Astrocyte of the spinal cord (primary cell): ENCODE data around the gene CXCL12.

Source experiments
- DNase-seq: peaks from one replicate; pipeline ENCODE4 v3.0.0; 2011; ENCODE audit warnings: low read depth, low spot score
- H3K4me3 ChIP-seq: 2 replicates; pipeline ENCODE4 v1.5.1; 2011; ENCODE audit warnings: low read depth, mild to moderate bottlenecking, low read length, moderate library complexity
- in situ Hi-C: cut with HindIII; loops from 2 replicates; pipeline ENCODE4 v1.10.0; 2017; ENCODE audit warnings: low sequenced_read_pairs
- TF ChIP-seq, protein P1 (sequence below): IDR thresholded peaks from 2 replicates; pipeline ENCODE4 v1.5.1; 2012; ENCODE audit warnings: low read depth, mild to moderate bottlenecking, low read length, inconsistent platforms

Gene CXCL12

DNA sequence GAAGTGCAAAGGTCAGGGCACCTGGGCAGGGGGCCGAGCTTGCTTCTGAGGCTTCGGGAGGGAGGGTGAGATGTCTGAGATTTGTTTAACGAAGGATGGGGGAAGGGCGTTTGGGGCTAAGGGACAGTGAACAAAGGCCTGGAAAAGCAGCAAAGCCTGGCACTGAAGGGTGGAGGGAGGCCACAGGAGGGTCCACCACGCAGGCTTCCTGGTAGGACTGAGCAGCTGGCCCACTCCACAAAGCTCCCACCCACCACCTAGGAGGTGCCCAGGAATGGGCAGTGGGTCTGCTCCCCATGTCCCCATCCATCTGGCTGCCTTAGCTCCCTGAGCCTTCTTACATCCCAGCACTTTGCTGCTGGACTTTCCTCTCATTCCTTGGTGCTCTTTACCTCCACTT lies 39.4 kb upstream of the CXCL12 start:
- no peak for DNase-seq
- in situ Hi-C loops = no loop called here
- no peak overlapping the region for H3K4me3 ChIP-seq
- TF ChIP-seq, protein P1, sequence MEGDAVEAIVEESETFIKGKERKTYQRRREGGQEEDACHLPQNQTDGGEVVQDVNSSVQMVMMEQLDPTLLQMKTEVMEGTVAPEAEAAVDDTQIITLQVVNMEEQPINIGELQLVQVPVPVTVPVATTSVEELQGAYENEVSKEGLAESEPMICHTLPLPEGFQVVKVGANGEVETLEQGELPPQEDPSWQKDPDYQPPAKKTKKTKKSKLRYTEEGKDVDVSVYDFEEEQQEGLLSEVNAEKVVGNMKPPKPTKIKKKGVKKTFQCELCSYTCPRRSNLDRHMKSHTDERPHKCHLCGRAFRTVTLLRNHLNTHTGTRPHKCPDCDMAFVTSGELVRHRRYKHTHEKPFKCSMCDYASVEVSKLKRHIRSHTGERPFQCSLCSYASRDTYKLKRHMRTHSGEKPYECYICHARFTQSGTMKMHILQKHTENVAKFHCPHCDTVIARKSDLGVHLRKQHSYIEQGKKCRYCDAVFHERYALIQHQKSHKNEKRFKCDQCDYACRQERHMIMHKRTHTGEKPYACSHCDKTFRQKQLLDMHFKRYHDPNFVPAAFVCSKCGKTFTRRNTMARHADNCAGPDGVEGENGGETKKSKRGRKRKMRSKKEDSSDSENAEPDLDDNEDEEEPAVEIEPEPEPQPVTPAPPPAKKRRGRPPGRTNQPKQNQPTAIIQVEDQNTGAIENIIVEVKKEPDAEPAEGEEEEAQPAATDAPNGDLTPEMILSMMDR = no peak

DNA sequence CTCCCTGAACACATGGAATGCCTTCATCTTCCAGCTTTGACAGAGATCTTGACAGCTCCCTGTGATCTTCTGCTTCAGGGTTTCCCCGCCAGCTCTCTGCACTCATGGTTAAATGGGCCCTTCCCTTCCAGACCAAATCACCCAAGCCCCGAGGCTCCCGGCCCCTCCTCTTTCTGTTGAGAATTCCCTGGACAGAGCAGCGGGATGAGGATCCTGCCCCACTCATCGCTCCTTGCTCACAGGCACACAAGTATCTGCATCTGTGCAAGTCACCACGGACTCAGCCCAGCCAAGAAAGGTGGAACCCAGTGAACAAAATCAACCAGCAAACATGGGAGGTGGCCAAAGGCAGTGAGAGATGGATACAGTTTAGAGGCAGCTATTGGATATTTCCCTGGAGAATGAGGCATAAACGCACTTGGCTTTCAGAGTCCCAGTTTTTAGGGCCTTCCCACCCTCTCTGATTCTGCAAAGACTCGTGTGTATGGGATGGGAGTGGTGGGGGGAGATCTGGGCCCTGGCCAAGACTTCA lies 37.7 kb upstream of the CXCL12 start:
- TF ChIP-seq, protein P1 = no peak
- H3K4me3 ChIP-seq = no peak overlapping the region
- in situ Hi-C loops = no loop called here
- DNase-seq = no peak

DNA sequence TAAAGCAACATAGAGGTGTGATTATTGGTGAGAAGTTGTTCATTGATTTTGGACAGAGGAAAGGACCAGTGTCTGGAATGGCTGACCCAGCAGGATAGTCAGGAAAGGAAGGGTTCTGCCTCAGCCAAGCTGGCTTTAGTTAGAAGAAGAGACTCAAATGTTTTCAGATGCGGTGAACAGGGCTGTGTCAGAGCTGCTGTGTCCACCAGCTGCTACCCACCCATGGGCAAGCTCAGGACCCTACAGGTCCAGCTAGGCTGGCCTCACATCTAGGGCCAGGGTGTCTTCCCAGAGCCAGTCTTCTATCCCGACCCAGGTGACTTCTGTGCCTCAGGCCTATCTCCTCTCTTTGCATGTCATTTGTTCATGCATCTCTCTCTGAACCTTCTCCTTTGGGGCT lies 37.3 kb upstream of the CXCL12 start:
- TF ChIP-seq, protein P1 = no peak
- no peak for DNase-seq
- in situ Hi-C loops = no loop called here
- H3K4me3 ChIP-seq = no peak overlapping the region

DNA sequence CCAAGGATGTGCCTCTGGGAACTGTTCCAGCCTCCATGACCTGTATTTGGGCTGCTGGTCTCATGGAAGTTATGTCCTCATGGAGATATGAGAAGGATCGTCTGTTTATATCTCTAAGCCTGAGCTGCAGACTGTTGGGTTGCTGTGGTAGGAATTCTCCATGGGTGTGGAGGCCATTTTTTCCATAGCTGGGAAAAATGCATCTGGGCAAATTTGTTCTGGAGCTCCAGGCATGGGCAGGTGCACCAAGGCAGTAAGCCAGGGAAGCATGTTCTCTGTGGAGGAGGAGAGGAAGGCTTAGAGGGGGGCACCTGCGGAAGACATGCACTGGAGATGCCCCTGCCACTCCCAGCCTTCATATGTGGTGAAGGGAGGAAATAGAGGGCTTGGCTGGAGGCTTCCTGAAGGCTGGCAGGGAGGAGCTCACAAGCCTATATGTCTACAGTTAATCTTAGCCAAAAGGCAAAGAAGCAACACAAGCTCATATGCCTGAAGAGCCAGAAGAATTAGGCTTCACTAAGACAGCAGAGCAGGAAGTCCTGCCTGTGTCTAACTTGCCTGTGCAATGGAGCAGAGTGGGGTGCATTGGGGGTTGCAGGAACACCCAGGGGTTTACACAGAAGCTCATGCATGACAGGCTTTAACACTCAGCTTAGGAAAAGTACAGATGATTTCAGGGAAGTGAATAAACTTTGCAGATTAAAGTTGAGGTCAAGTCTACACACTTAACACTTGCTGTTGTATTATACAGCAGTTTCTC lies 35.1 kb upstream of the CXCL12 start:
- no peak for DNase-seq
- in situ Hi-C loops = no loop called here
- TF ChIP-seq, protein P1 = no peak
- H3K4me3 ChIP-seq = no peak overlapping the region

DNA sequence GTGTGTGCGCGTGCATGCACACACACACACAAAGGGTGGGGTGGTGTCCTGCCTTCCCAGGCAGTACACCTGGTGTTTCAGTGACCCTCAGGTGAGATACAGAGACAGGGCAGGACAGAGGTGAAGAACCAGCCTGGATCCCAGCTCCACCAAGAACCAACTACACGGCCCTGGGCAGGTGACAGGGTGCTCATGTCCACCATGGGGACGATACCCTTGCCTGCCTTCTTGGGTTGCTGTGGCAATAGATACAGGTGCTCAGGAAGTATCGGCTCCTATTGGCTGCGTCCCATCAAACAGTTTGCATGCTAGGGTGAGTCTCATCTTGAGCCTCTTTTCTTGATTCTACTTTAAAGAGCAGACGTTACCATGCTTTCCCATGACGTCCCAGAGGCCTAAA lies 33.7 kb upstream of the CXCL12 start:
- in situ Hi-C loops = no loop called here
- DNase-seq = no peak
- no peak overlapping the region for H3K4me3 ChIP-seq
- TF ChIP-seq, protein P1 = no peak

DNA sequence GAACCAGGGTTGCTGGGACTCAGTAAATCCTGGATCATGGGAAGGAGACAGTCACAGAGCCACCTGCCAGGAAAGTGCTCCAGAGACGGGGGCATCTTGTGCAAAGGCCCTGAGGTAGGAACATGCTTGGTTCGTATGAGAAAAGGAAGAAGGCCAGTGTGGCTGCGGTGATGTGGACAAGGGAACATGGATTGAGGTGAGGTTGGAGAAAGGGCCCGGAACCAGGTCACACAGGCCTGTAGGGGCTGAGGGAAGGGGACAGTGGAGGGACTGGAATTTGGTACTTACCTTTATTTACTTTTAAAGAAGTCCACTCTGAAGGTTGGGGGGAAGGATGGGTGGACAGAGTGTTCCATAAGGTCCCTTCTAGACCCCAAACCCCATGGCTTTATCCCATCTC lies 32.9 kb upstream of the CXCL12 start:
- DNase-seq = no peak
- in situ Hi-C loops = no loop called here
- no peak overlapping the region for H3K4me3 ChIP-seq
- TF ChIP-seq, protein P1 = no peak
